H1 (cell line): ENCODE measurements around the gene ASCC3. TPM values are rescaled to one million over a fixed set of nuclear protein-coding genes. Genes with fewer than 3 reads are reported as not detected.

Experiments
- CREB1 ChIP-seq: IDR thresholded peaks from 2 replicates; pipeline ENCODE4 v1.6.1; 2012; ENCODE audit warnings: inconsistent platforms
- JUN ChIP-seq: IDR thresholded peaks from 2 replicates; pipeline ENCODE4 v1.6.1; 2011; ENCODE audit warnings: low read depth, mild to moderate bottlenecking, improper control_type of control experiment, low read length
- PHF8 ChIP-seq: fragments of 200-600 bp; sonication (generic); conservative IDR thresholded peaks from 2 replicates; pipeline ENCODE4 v1.7.1; 2012; ENCODE audit warnings: low read depth, mild to moderate bottlenecking, inconsistent platforms, low read length, moderate library complexity
- POLR2AphosphoS5 ChIP-seq: IDR thresholded peaks from 2 replicates; pipeline ENCODE4 v1.6.1; 2011; ENCODE audit warnings: low read depth, low read length
- TCF12 ChIP-seq: IDR thresholded peaks from 2 replicates; pipeline ENCODE4 v1.6.1; 2011; ENCODE audit warnings: low read depth, mild to moderate bottlenecking, low read length
- TEAD4 ChIP-seq: IDR thresholded peaks from 2 replicates; pipeline ENCODE4 v1.6.1; 2012; ENCODE audit warnings: low read depth, low read length, inconsistent platforms, mixed read lengths
- ZNF274 ChIP-seq: IDR thresholded peaks from 2 replicates; pipeline ENCODE4 v1.7.0; 2012; ENCODE audit warnings: low read length, borderline replicate concordance; ENCODE audit errors: extremely low read depth
- polyA plus RNA-seq, 7 experiments: library from polyadenylated mRNA; depleted of rRNA in 3 of 7; stranded (reverse) in 5 of 7; unstranded in 2 of 7; fragments of >200 nt in 5 of 7; fragments of 200-250 nt in 2 of 7; gene quantifications; 1 replicate in 5 of 7; 2 replicates in 1 of 7; 4 replicates in 1 of 7; pipeline versions ENCODE4 v1.2.1 to v1.2.3, GENCODE V29; 2011 to 2013; ENCODE audit warnings: missing spikeins in 2 of 7, mixed read lengths in 2 of 7
- total RNA-seq: library from RNA; stranded (reverse); fragmentation: NEBNext Ultra II Directional; extraction: Animal tissue kit (Norgen Biotek cat#: 25700); gene quantifications from 2 replicates; pipeline ENCODE4 v1.2.1, GENCODE V29; 2021

ASCC3 gene
- total and polyA plus RNA-seq, 2 of the 8 experiments (the other 6 are each of a cell fraction or from before 2014, with no cell fraction given): 37.5 to 77.8 TPM

DNA sequence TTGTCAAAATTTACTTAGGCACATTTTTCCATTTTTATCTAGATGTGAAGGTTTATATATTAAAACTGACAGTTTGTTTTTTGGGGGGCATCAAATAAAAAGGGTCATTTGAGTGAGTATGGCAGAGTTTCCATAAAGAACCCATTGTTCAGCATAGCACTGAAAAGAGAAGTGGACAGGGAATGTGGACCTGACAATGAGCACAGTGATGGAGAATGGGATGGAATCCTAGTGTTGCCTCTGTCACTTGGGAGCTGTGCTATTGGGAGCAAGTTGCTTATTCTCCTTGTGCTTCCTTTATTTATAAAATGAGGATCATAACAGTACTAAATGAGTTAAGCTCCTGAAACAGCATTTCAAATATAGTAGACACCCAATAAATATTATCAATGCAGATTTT is 285.7 kb downstream of the ASCC3 start (continued):
- TF ChIP-seq CREB1 (no peak), TEAD4 (no peak), POLR2AphosphoS5 (no peak), PHF8 (no peak), ZNF274 (no peak), TCF12 (no peak), JUN (no peak)
